HepG2 (cell line): Measurements from ENCODE around the gene PRR29. TPM values are rescaled to one million over a fixed set of nuclear protein-coding genes. Genes with fewer than 3 reads are reported as not detected.

Experiments used
- ATAC-seq: fragments of 200-7000 bp; cut with Tn5 transposase; 3 replicates; pipeline ENCODE4 v1.9.1; 2020; ENCODE audit warnings: mild to moderate bottlenecking, moderate library complexity
- BruUV-seq: library from RNA; stranded (reverse); fragments of 400-500 nt; replicated peaks from 2 replicates; lab custom pipeline; 2021; lab: Mats Ljungman, UMichigan
- CTCF ChIA-PET: fragments of 300-600 bp; formaldehyde crosslinking; extraction: SDS; loops from one replicate; lab custom pipeline; 2021; ENCODE audit warnings: low total read pairs, inconsistent platforms, low intra/inter-chr PET ratio; lab: Yijun Ruan, JAX
- POLR2A ChIA-PET: fragments of 350-600 bp; sonication (Branson Sonifier 250); formaldehyde crosslinking; loops from one replicate; lab custom pipeline; 2020; ENCODE audit warnings: antibody characterized with exemption, inconsistent platforms; lab: Yijun Ruan, JAX
- DNase-seq: peaks from one replicate; pipeline ENCODE4 v3.0.0-alpha.2; 2015; ENCODE audit warnings: low spot score
- FAIRE-seq: peaks from 3 replicates; lab custom pipeline; 2011; peaks lifted over from hg19 to GRCh38; lab: Jason Lieb, UNC
- H2AFZ ChIP-seq: one replicate; pipeline ENCODE4 v1.6.1; 2011; ENCODE audit warnings: low read length, inconsistent platforms
- H3K27ac ChIP-seq: fragments of 300-600 bp; 3 replicates; pipeline ENCODE4 v1.8.0; 2011; ENCODE audit warnings: mixed run types, mild to moderate bottlenecking, mixed read lengths, low read length, inconsistent platforms; ENCODE audit not compliant: insufficient read depth; ENCODE audit errors: extremely low read length
- H3K27me3 ChIP-seq, 2 experiments: fragments of 200-600 bp in 1 of 2; 2 replicates in 1 of 2; 3 replicates in 1 of 2; pipeline versions ENCODE4 v1.6.0 to v1.8.0; 2011; ENCODE audit warnings: low read length in 2 of 2, mild to moderate bottlenecking in 2 of 2, moderate library complexity in 2 of 2, inconsistent platforms in 1 of 2; ENCODE audit not compliant: insufficient read depth in 2 of 2, control insufficient read depth in 1 of 2
- H3K36me3 ChIP-seq, 2 experiments: fragments of 200-600 bp in 1 of 2; replicated peaks in 1 of 2; 2 replicates in 1 of 2; 3 replicates in 1 of 2; pipeline versions ENCODE4 v1.5.1 to v1.8.0; 2011; ENCODE audit warnings: low read length in 2 of 2, inconsistent platforms in 1 of 2; ENCODE audit not compliant: insufficient read depth in 2 of 2, control insufficient read depth in 1 of 2
- H3K4me1 ChIP-seq: 2 replicates; pipeline ENCODE4 v1.5.1; 2012; ENCODE audit warnings: low read length, inconsistent platforms; ENCODE audit not compliant: insufficient read depth
- H3K4me2 ChIP-seq: 2 replicates; pipeline ENCODE4 v1.6.0; 2011; ENCODE audit warnings: low read depth, low read length, inconsistent platforms
- H3K4me3 ChIP-seq, 3 experiments: fragments of 200-600 bp in 1 of 3; sonication (generic), shearing (Covaris generic) in 1 of 3; replicated peaks in 1 of 3; 2 replicates each; pipeline ENCODE4 v1.5.1; 2011 to 2016; ENCODE audit warnings: low read length in 3 of 3, inconsistent platforms in 2 of 3, low read depth in 2 of 3, mild to moderate bottlenecking in 2 of 3, control low read depth in 1 of 3, mixed read lengths in 1 of 3; ENCODE audit not compliant: insufficient read depth in 1 of 3
- H3K79me2 ChIP-seq: one replicate; pipeline ENCODE4 v1.6.1; 2011; ENCODE audit warnings: low read length, inconsistent platforms; ENCODE audit not compliant: insufficient read depth
- H3K9ac ChIP-seq: 2 replicates; pipeline ENCODE4 v1.6.0; 2011; ENCODE audit warnings: mild to moderate bottlenecking, low read depth, low read length, inconsistent platforms; ENCODE audit not compliant: insufficient read depth
- H3K9me3 ChIP-seq: 2 replicates; pipeline ENCODE4 v1.5.1; 2012; ENCODE audit warnings: mild to moderate bottlenecking, low read length
- H4K20me1 ChIP-seq: 2 replicates; pipeline ENCODE4 v1.6.0; 2011; ENCODE audit warnings: inconsistent platforms, mild to moderate bottlenecking, low read length, moderate library complexity; ENCODE audit not compliant: insufficient read depth
- CENPX ChIP-seq: sonication (generic); formaldehyde crosslinking; IDR thresholded peaks from 2 replicates; pipeline ENCODE4 v1.9.0; 2021; ENCODE audit warnings: mild to moderate bottlenecking, missing genetic modification reagents, moderate library complexity
- MED13 ChIP-seq: sonication (generic); formaldehyde crosslinking; IDR thresholded peaks from 2 replicates; pipeline ENCODE4 v1.5.0; 2020; ENCODE audit warnings: missing genetic modification reagents
- NR2F1 ChIP-seq, 2 experiments: fragments of 450-650 bp in 1 of 2; formaldehyde crosslinking in 1 of 2; IDR thresholded peaks; 2 replicates each; pipeline versions ENCODE4 v1.5.0 to v1.6.1; 2016 to 2020; ENCODE audit warnings: mild to moderate bottlenecking in 1 of 2, missing compliant biosample characterization in 1 of 2, missing genetic modification reagents in 1 of 2, moderate library complexity in 1 of 2
- SNAPC2 ChIP-seq: sonication (generic); formaldehyde crosslinking; IDR thresholded peaks from 2 replicates; pipeline ENCODE4 v1.8.1; 2022; ENCODE audit warnings: mild to moderate bottlenecking, missing genetic modification reagents
- SNRNP70 ChIP-seq: fragments of 200-400 bp; formaldehyde crosslinking; IDR thresholded peaks from 2 replicates; pipeline ENCODE4 v1.6.1; 2017; ENCODE audit warnings: mild to moderate bottlenecking, low read depth, low read length, moderate library complexity
- STAG1 ChIP-seq: sonication (generic); formaldehyde crosslinking; IDR thresholded peaks from 2 replicates; pipeline ENCODE4 v1.4.0; 2020; ENCODE audit warnings: missing genetic modification reagents
- TBP ChIP-seq: sonication (generic); formaldehyde crosslinking; IDR thresholded peaks from 2 replicates; pipeline ENCODE4 v1.5.0; 2020; ENCODE audit warnings: missing genetic modification reagents
- TBX3 ChIP-seq: fragments of 450-650 bp; IDR thresholded peaks from 2 replicates; pipeline ENCODE4 v1.6.1; 2017; ENCODE audit warnings: antibody characterized with exemption, mild to moderate bottlenecking, inconsistent platforms, borderline replicate concordance
- TGIF2 ChIP-seq: IDR thresholded peaks from 2 replicates; pipeline ENCODE4 v1.6.1; 2016; ENCODE audit warnings: control low read depth, missing compliant biosample characterization
- ZC3H4 ChIP-seq: sonication (generic); formaldehyde crosslinking; IDR thresholded peaks from 2 replicates; pipeline ENCODE4 v1.4.0; 2020; ENCODE audit warnings: missing genetic modification reagents, borderline replicate concordance
- ZNF550 ChIP-seq: sonication (generic); formaldehyde crosslinking; IDR thresholded peaks from 2 replicates; pipeline ENCODE4 v1.4.0; 2020; ENCODE audit warnings: mild to moderate bottlenecking, missing genetic modification reagents, borderline replicate concordance
- ZNF788 ChIP-seq: sonication (generic); formaldehyde crosslinking; IDR thresholded peaks from 2 replicates; pipeline ENCODE4 v1.5.0; 2020; ENCODE audit warnings: mild to moderate bottlenecking, missing genetic modification reagents, borderline replicate concordance
- WGBS: methylation state at CpG from one replicate; pipeline ENCODE4 v1.1.6; 2017; ENCODE audit warnings: low lambda C conversion rate; 5-methylcytosine and 5-hydroxymethylcytosine counted together
- in situ Hi-C: cut with HindIII; loops from 2 replicates; pipeline ENCODE4 v1.10.0; 2017; ENCODE audit warnings: low pct_unique_long_range_greater_than_20kb; ENCODE audit not compliant: extremely low pct_ligation_motif_present
- intact Hi-C: fragments of 100-400 bp; cut with micrococcal nuclease; formaldehyde crosslinking; loops from one replicate; pipeline ENCODE4 v1.10.0; 2022; ENCODE audit not compliant: unreplicated experiment
- polyA plus RNA-seq, 8 experiments: library from polyadenylated mRNA; depleted of rRNA in 3 of 8; stranded (reverse) in 7 of 8; unstranded in 1 of 8; fragments of >200 nt; fragmentation: Illumina TruSeq in 4 of 8; extraction: Trizol in 4 of 8; gene quantifications; 2 replicates each; pipeline versions ENCODE4 v1.2.1 to v1.2.3, GENCODE V29; 2011 to 2016; ENCODE audit warnings: low read depth in 4 of 8, missing spikeins in 1 of 8, mixed read lengths in 1 of 8; ENCODE audit not compliant: insufficient read depth in 1 of 8
- total RNA-seq, 5 experiments: library from RNA; depleted of rRNA; stranded (reverse); fragments of >200 nt; fragmentation: Illumina TruSeq; extraction: Trizol; gene quantifications; 2 replicates each; pipeline ENCODE4 v1.2.3, GENCODE V29; 2016; ENCODE audit warnings: low read depth in 1 of 5
- TF ChIP-seq, protein P1 (sequence below): IDR thresholded peaks from 2 replicates; pipeline ENCODE4 v1.6.1; 2016; ENCODE audit warnings: mild to moderate bottlenecking, missing biosample characterization, missing genetic modification reagents
- TF ChIP-seq, protein P2 (sequence below): sonication (generic); formaldehyde crosslinking; IDR thresholded peaks from 2 replicates; pipeline ENCODE4 v1.5.0; 2020; ENCODE audit warnings: mild to moderate bottlenecking, missing genetic modification reagents, moderate library complexity
- TF ChIP-seq, protein P3 (sequence below): sonication (generic); formaldehyde crosslinking; IDR thresholded peaks from 2 replicates; pipeline ENCODE4 v1.4.0; 2020; ENCODE audit warnings: missing genetic modification reagents, low read depth, mild to moderate bottlenecking, borderline replicate concordance

Gene PRR29
- total and polyA plus RNA-seq, 2 of the 13 experiments (the other 11 are each of a cell fraction or from before 2014, with no cell fraction given) = 0.07 to 0.20 TPM

DNA sequence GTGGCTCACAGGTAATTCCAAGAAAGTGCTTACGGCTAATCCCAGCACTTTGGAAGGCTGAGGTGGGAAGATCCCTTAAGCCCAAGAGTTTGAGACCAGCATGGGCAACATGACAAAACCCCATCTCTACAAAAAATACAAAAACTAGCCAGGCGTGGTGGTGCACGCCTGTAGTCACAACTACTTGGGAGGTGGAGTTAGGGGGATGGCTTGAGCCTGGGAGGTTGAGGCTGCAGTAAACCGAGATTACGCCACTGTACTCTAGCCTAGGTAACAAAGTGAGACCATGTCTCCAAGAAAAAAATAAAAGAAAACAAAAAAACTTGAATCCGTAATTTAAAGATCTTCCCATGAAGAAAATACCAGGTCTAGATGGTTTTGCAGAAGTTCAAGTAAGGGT is 17.3 kb downstream of the PRR29 start:
- Histone ChIP-seq H3K79me2 (no peaks in the 10 kb centered on the region), H3K4me2 (no peak overlapping the region; the same call in 1 of the 2 replicates), H2AFZ (no peak overlapping the region), H3K27ac (no peak overlapping the region), H3K27me3 (no peaks in the 10 kb centered on the region; a peak in 1 of 5 replicates), H3K9me3 (no peaks in the 10 kb centered on the region), H3K9ac (no peak overlapping the region), H3K4me3 (no peak overlapping the region), H3K4me1 (peaks cover 7% of the 10 kb centered on the region), H4K20me1 (no peaks in the 10 kb centered on the region), H3K36me3 (no peaks in the 10 kb centered on the region; a peak in 1 of 5 replicates)
- intact Hi-C loops (no loop called here), in situ Hi-C loops (no loop called here)
- ChIA-PET POLR2A (no interaction called here), CTCF (no interaction called here)
- TF ChIP-seq ZC3H4 (CRISPR knock-in tag) = no peak
- TF ChIP-seq NR2F1 (CRISPR knock-in tag; IDR thresholded peaks at IDR 0.05) = no peak
- no peak for TF ChIP-seq TBP (CRISPR knock-in tag)
- DNase-seq (no peak), ATAC-seq (no peak), FAIRE-seq (no peak)
- 77% methylated on average over 6 of the region's 6 CpGs for WGBS
- no TSS peak for BruUV-seq

DNA sequence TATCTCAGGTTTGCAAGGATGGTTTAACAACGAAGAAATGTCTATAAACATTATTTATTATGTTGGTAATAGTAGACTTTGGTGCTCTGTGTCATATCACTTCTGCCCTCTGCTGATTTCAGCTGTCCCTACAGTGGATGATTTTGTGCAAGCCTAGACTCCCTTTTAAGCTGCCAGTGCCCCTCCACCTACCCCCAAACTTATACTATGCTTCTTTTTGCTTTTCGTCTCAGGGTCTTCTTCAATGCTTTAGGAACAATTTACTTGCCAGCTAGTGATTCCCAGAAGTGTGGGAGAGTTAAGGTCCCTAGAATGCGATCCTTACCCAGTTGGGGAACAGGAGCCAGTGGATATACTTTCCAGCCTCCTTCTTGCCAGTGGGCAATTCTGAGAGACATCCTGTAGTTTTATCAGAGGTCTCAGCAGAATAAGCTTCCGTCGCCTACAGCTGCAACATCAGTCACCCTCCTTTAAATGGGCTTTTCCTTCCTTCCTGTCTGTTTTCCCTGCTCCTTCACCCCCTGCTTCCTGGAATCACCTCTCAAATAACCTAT is 18.2 kb downstream of the PRR29 start:
- CTCF ChIA-PET = no interaction called here
- DNase-seq (no peak), ATAC-seq (peak; percentile 56; the same call in 2 of the 3 replicates), FAIRE-seq (no peak)
- TF ChIP-seq, protein P1, sequence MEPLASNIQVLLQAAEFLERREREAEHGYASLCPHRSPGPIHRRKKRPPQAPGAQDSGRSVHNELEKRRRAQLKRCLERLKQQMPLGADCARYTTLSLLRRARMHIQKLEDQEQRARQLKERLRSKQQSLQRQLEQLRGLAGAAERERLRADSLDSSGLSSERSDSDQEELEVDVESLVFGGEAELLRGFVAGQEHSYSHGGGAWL (CRISPR knock-in tag) = no peak
- TF ChIP-seq, protein P2, sequence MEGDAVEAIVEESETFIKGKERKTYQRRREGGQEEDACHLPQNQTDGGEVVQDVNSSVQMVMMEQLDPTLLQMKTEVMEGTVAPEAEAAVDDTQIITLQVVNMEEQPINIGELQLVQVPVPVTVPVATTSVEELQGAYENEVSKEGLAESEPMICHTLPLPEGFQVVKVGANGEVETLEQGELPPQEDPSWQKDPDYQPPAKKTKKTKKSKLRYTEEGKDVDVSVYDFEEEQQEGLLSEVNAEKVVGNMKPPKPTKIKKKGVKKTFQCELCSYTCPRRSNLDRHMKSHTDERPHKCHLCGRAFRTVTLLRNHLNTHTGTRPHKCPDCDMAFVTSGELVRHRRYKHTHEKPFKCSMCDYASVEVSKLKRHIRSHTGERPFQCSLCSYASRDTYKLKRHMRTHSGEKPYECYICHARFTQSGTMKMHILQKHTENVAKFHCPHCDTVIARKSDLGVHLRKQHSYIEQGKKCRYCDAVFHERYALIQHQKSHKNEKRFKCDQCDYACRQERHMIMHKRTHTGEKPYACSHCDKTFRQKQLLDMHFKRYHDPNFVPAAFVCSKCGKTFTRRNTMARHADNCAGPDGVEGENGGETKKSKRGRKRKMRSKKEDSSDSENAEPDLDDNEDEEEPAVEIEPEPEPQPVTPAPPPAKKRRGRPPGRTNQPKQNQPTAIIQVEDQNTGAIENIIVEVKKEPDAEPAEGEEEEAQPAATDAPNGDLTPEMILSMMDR = peak; percentile 41
- TF ChIP-seq ZC3H4 (CRISPR knock-in tag) (no peak), ZNF550 (no peak), SNRNP70 (no peak), TBX3 (no peak), CENPX (CRISPR knock-in tag) (no peak), ZNF788 (CRISPR knock-in tag) (no peak), SNAPC2 (no peak), MED13 (CRISPR knock-in tag) (no peak), STAG1 (CRISPR knock-in tag) (peak; percentile 6; the same call in 1 of the 2 replicates), TGIF2 (no peak)
- TF ChIP-seq, protein P3, sequence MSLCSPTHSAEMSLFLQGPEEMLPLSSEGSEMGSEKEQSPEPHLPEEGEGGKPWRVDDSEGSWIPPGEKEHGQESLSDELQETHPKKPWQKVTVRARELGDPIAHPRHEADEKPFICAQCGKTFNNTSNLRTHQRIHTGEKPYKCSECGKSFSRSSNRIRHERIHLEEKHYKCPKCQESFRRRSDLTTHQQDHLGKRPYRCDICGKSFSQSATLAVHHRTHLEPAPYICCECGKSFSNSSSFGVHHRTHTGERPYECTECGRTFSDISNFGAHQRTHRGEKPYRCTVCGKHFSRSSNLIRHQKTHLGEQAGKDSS = no peak
- H3K36me3 ChIP-seq = no peaks in the 10 kb centered on the region; a peak in 1 of 5 replicates
- peaks cover 15% of the 10 kb centered on the region for H3K4me1 ChIP-seq
- 57% methylated on average over 5 of the region's 5 CpGs for WGBS
- no peaks in the 10 kb centered on the region for H4K20me1 ChIP-seq
- intact Hi-C loops = no loop called here
- no peak overlapping the region for H3K4me3 ChIP-seq
- BruUV-seq = no TSS peak
- no peaks in the 10 kb centered on the region for H3K9me3 ChIP-seq
- no peak overlapping the region for H3K4me2 ChIP-seq
- H2AFZ ChIP-seq = no peak overlapping the region
- no peak overlapping the region for H3K27ac ChIP-seq
- H3K79me2 ChIP-seq = no peaks in the 10 kb centered on the region
- no peak overlapping the region for H3K9ac ChIP-seq
- no peaks in the 10 kb centered on the region; a peak in 1 of 5 replicates for H3K27me3 ChIP-seq
- POLR2A ChIA-PET = no interaction called here
- in situ Hi-C loops = no loop called here
